Measurements from ENCODE around the gene TMEM181.

Gene TMEM181

DNA sequence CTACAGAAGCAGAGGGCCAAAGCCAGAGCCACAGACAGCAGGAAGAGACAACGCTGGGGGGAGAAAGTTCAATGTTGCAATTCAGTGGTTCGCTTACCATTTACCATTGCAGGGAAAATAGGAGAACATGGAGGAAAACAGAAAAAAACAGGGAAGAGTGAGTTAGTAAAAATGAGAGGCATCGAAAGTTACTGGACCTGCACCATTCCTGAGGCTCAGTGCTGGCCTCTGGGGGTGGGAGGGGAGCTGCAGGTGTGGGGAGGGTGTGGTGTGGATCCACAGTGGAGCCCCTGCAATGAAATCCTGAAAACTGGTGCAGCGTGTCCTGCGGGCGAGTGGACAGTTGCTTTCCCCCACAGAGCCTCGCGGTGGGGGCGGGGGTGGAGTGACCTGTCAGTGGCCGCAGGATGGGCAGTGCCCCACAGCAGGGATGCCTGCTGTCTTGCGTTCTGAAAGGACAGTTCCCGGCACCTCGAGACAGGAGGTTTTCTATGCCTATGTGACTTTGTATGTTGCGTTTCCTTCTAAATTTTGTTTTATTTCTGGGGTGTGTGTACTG lies 5.7 kb downstream of the TMEM181 start:
- DNase-seq: no peak

DNA sequence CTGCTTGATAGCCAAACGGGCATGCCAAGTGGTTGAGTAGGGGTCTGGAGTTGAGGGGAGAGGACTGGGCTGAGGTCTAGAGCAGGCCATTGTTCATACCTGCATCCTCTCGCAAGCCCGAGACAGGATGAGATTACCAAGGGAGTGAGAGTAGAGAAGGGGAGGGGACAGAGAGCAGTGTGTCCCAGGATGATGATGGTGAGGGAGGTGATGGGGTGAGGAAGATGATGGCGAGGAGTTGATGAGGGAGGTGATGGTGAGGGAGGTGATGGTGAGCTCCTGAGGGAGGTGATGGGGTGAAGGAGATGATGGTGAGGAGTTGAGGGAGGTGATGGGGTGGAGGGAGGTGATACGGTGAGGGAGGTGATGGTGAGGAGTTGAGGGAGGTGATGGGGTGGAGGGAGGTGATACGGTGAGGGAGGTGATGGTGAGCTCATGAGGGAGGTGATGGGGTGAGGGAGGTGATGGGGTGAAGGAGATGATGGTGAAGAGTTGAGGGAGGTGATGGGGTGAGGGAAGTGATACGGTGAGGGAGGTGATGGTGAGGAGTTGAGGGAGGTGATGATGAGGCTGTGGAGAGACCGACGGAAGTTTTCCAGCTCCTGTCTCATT lies 6.4 kb downstream of the TMEM181 start:
- no peak for DNase-seq

DNA sequence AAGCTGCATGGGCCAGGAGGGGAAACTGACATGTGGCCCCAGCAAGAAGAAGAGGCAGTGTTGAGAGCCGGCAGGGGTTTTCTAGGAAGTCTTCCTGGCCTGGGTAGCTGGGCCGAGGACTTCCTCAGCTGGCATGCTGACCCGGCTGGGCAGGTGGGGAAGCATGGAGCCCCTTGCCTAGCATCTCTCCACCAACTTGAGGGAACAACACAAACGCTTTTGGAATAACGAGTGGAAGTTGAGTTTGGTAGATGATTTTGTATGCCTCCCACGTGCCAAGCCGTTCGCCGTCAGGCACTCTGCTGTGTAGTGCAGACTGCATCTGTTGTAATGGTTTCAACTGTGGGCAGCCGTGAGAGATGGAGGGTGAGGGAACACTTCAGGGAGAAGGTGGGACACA lies 7.3 kb downstream of the TMEM181 start:
- DNase-seq: no peak

DNA sequence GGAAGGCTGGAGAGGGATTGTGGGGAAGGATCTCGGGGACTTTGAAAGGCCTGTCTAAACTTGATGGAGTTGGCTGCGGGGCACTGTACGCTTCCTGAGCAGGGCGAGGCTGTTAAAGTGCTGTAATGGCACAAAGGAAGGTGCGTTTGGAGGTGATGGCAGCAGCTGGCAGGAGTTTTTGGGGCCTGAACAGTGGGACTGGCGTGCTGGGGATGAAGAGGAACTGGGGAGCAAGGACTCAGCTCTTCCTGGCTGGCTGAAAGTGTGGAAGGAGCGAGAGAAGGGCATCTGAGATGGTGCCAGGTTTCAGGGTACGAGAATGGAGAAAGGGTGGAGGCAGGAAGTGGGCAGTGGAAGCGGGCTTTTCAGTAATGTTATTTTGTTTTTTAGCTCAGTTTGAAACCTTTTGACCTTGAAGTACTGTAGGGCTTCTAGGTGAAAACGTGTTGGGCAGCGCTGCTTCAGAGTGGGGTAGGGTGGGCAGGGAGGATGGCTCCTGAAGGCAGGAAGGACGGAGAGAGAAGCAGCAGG lies 8.0 kb downstream of the TMEM181 start:
- DNase-seq: peak in 1 of 6 experiments; percentile 50

DNA sequence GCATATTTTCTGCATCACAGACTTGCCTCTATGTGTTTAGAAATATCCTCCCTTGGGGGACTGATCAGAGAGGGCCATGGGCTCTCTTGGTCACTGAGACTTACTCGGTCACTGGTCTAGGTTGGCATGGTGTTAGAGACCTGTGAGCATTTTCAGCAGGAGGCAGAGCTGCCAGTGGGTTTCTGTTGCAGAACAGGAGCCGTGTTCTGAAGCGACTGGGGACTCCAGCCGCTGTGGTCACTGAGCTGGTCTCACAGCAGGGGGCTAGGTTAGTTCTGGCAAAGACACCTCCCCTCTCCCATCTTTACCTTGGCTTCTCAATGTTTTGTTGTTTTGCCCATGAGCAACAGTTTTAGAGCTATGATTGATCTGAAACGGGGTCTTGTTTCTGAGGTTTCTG lies 8.7 kb downstream of the TMEM181 start:
- no peak for DNase-seq

DNA sequence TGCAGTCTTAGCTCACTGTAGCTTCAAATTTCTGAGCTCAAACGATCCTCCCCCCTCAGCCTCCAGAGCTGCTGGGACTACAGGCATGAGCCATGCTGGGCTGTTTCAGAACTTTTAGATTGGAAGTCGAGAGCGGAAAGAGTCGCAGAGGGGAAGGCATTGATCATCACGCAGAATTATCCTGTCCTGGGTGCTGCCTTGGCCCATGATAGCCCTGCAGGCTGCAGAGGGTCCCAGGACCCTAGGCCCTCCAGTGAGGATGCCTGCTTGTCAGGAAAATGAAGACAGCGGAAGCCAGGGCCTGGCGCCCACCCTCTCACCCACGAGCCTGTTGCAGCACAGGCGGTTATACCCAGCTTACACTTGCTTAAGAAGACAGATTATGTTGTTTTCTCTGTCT lies 9.1 kb downstream of the TMEM181 start:
- no peak for DNase-seq

DNA sequence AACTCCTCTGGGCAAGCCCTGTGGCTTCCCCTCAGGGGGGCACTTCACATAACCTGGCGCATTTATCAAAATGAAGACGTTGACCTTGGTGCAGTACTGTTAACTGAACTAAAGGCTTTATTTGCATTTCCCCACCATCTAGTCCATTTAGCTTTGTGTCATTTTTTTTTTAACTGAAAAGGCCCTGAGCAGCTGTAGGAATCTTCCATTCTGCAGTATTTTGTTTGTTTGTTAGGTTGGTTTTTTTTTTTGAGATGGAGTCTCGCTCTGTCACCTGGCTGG lies 10.7 kb downstream of the TMEM181 start:
- no peak for DNase-seq

DNA sequence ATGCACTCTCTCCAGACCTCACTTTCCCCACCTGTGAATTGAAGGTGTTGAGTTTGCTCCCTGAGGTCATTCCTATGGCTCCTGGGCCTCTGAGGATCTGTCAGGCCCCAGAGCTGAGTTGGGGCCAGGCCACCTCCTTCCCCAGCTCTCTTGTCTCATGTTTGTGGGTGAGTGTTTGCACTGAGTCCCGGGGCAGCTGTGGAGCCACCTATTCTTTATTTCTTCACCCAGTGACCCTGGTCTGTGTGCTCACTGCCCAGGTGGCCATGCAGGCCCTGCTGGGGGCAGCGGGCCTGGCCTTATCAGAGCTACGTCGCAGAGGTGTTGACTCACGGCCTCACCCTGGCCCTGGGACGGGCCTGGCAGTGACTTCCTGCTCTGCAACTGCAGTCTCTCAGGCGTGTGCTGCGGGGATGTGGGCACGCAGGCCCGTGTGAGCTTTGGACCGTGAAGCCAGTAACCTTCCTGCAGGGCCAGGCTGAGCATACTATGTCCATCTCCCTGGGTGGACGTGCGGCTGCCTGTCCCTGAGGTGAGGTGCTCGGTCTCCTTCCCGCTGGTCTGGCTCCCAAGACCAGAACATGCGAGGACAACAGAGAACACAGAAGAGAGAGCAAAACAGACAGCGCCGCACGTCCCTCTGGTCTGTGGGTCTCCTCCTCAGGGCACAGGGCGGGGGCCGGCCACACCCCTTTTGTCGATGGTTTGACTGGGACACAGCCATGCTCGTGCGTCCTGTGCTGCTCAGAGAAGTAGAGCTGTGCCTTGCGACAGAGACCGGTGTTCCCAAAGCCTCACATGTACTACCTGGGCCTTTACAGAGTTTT lies 12.1 kb downstream of the TMEM181 start:
- no peak for DNase-seq

DNA sequence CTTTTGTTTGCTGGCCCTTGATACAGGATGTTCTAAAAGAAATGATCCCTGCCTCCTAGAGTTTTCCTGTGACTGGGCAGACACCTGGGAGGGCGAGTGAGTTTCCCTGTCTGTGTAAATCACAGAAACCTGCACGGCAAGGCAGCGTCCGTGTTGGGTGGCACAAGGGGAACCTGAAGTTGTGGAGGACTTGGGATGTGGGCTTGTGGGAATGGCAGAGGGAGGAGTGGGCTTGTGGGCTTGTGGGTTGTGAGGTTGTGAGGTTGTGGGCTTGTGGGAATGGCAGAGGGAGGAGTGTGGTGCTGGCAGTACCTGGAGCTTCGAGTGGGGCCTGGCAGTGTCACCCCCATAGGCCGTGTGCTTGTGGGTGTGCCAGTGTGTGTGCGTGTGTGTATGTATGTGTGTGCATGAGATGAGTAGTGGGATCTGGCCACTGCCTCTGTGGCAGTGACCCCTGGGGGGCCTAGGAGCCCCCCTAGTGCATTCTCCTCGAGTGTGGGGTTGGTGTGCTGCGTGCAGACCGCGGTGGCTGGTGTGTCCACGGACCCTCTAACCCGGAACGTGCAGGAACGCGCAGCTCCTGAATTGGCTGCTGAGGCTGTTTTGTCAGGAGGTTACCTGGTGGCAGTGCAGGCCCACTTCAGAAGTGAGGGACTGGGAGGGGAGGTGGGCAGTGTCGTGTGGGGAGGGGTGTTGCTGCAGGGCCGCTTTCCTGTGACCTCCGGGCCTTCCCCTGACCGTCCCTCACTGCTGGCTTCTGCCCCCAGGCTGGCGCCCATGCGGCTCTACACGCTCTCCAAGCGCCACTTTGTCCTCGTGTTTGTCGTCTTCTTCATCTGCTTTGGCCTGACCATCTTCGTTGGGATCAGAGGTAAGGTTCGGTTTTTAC lies 13.0 kb downstream of the TMEM181 start:
- DNase-seq: no peak

DNA sequence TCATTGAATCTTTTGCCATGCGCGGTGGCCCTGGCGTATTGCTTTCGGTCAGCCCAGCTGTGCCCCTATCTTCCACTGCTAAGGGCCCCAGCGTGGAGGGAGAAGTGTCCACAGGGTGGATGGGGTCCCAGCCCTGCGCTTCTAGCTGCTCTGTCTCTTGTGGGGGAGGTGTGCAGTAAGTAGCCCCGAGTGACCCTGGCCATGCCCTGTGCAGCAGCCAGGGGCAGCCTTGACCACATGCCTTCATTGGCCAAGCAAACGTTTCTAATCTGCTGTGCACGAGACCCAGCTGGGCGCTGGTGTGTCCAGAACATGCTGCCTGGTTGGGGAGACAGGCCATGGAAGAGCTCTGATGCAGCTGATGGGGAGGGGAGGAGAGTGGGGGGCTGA lies 13.6 kb downstream of the TMEM181 start:
- no peak for DNase-seq

DNA sequence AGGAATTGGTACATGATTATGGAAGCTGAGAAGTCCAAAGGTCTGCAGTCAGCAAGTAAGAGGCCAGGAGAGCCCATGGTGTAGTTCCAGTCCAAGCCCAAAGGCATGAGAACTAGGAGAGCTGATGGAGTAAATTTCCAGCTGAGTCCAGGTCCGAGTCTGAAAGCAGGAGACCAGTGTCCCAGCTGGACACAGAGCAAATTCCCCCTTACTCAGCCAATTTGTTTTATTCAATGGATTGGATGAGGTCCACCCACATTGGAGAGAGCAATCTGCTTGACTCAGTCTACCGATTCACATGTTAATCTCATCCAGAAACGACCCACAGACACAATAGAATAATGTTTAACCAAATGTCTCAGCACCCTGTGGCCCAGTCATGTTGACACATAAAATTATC lies 14.9 kb downstream of the TMEM181 start:
- no peak for DNase-seq

DNA sequence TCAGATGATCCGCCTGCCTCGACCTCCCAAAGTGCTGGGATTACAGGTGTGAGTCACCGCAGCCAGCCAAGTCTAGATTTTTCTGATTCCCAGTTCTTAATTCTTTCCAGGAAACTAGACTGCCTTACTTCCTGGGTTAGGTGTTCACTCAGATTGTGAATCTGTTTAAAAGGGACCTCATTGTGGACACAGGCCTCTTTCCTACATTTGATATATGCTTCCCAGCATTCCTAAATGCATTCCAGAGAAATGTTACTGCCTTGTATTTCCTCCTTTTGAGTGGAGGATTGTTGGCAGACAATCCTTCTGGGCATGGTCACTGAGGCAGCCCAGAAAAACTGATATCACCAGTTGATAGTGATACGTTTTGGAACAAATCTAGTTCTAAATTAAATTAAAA lies 15.7 kb downstream of the TMEM181 start:
- no peak for DNase-seq

DNA sequence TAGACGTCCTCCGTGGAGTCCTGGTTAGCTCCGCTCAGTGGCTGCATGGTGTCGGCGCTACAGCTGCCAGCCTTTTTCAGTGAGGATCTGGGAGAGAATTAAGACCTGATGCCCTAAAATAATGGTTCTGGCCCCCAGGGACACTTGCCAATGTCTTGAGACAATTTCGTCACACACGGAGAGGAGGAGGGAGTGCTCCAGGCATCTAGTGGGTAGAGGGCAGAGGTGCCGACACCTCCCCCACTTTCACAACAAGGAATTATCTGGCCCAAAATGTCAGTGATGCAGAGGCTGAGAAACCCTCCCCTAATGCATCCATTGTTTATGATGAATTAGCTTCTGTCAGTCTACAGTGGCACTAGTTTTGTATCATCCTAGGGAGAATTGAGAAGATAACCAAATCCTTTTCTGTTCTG lies 24.4 kb downstream of the TMEM181 start:
- DNase-seq: no peak

DNA sequence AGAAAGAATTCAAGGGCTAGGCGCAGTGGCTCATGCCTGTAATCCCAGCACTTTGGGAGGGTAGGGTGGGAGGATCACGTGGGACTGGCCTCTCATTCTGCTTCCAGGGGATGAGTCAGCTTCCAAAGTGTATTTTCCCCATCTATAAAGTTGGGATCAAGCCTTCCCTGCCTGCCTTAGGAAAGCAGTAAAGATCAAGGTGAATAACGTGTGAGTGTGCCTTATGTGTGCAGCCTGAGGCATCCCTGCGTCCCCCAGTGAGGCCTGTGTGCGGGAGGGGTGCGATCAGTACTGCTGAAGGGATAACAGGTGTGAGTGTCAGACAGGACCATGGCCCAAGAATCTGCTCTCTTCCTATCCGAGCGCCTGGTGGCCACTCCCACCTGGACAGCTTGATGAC lies 26.8 kb downstream of the TMEM181 start:
- DNase-seq: no peak

DNA sequence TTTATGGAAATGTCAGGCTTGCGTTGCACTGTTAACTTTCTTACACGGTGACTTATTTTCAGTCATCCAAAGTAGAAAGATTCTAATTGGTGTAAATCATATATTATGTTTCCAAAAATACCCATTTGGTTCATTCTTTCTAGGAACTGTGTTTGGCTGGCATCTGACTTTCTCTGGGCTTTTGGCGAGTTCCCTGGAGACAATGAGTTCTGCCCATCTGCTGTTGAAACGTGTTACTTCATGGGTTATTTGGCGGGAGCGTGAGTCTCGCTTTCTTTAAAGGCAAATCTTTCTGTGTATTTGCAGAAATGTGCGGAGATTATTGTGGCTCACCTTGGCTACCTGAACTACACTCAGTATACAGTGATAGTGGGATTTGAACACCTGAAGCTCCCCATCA lies 29.5 kb downstream of the TMEM181 start:
- DNase-seq: no peak

DNA sequence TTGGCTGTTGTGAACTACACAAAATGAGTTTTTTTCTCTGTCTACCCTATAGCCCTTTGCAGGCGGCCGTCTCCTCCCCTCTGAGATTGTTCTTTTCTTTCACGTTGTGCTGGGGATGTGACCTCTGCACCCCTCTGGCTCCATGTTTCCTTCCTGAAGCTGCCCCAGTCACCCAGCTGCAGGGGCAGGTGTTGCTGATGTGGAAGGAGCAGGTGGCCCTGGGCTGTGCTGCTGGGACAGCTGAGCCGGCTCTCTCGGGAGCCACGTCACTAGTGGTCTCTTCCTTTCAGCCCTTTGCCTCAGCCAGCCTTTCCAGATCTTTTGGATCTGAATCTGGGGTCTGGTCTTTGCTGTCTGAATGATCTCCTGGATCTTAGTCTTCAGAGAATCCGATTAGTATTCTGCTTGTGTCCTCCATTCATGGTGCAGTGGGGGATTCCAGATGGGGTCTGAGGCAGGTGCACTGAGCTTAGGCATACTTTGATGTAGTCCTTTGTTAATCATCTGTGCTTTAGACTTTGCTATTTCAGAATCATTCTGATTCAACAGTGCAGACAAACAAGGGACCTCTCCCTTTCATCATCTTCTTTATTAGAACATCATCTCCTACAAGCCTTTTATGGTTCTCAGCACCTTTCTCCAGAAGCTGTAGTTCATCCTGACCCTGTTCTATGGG lies 31.4 kb downstream of the TMEM181 start:
- DNase-seq: no peak

DNA sequence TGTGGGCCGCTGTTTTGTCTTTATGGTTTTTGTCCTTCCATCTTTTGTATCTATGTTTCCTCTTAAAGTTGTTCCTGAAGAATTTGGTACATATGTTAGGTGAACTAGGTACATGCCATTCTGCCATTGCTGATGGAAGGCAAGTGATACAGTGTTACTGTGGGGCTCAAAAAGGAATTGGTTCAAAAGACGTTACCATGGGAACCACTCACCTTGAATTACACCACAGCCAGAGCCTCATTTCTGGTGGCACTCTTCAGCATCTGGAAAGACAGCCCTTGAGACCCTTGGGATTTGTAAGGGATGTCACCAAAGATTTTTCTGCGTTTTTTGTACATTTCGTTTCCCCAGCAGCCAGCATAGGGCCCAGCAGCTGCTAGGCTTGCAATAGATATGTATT lies 31.9 kb downstream of the TMEM181 start:
- no peak for DNase-seq

DNA sequence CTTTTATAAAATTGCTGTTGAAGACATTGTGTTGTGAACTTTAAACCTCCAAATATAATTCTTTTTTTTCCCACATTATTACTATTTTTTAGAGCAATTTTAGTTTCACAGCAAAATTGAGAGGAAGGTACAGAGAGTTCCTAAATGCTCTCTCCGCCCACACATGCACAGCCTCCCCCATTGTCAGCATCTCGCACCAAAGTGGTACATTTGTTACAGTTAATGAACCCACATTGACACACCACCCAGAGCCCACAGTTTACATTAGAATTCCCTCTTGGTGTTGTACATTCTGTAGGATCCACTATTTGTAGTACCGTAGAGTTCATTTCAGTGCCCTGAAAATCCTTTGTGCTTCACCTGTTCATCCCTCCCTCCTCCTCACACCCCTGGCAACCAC lies 33.8 kb downstream of the TMEM181 start:
- no peak for DNase-seq

DNA sequence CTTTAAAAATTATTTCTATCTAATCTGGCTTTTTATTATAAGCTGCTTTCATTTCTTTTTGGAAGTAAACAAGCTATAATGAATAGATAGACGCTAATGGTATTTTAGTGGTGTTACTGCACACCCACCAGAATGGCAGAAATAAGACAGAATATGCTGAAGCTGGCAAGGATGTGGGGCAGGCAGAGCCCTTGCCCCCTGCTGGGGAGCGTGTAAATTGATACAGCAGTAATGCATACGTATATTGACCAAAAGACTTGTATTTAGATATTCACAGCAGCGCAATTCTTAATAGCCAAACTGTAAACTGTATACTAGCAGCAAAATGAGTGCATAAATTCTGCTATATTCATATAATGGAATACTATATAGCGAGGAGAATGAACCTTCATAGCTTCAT lies 35.3 kb downstream of the TMEM181 start:
- DNase-seq: peak in 3 of 6 experiments; percentile 2 to 19 (median 6)

DNA sequence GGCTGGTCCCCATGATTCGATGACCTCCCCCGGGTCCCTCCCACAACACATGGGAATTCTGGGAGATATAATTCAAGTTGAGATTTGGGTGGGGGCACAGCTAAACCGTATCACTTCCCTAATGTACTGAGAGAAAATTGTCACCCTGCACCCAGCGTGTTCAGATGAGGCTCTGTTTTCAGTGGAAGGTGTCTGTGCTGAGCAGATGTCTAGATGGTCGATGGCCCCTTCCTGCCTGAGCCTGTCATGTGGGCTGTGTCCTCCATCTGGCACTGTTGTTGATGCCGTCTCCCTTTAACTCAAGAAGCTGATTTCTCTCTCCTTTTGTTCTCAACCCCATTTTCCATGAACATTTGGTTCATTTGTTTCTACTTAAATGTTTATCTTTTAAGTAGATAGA lies 37.0 kb downstream of the TMEM181 start:
- DNase-seq: no peak

DNA sequence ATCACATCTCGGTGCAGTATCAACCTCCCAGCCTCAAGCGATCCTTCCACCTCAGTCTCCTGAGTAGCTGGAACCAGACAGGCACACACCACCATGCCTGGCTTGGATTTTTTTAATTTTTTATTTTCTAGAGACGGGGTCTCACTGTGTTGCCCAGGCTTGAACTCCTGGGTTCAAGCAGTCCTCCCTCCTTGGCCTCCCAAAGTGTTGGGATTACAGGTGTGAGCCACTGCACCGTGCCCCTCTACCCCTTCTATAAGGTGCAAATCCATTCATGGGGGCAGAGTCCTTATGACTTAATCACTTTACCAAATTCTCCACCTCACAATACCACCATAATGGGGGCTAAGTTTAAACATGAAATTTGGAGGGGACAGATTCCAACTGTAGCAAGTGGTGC lies 37.7 kb downstream of the TMEM181 start:
- no peak for DNase-seq

DNA sequence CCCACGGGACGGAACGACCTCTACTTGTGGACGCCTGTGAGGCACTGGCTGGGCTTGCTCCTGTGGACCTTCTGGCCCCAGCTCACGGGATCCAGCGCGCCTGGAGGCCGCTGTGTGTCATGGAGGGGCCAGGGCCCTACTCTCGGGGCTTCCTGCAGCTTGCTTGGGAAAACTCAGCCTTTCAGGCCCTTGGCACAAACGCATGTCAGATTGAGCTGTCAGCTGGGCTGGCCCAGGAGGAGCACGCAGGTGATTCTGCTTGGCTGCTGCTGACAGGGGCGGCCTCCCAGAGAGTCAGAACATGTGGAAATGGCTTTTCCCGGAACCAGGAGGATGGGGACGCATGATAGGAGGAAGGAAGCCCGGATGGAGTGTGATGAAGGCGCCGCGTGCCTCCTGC lies 39.7 kb downstream of the TMEM181 start:
- no peak for DNase-seq
